ENCODE data around the gene USP17L22. TPM values are rescaled to one million over a fixed set of nuclear protein-coding genes. Genes with fewer than 3 reads are reported as not detected.
"Not testable (repeated sequence)": the region's sequence is repeated elsewhere in the genome, so short reads cannot be mapped to it uniquely, and the experiment has no call there.

USP17L22 gene
- total RNA-seq (2014; rRNA removed; shearing (Covaris generic)): 0.39 TPM in 1 of 2 replicates, not detected in the other

GRCh38 chr4:9267319-9267718 lies at the start of gene USP17L22:
Gene USP17L22, plus strand, starts transcription at chr4:9267619. Its CDS starts 0 bp downstream, at chr4:9267619.
- not testable (repeated sequence) for DNase-seq (ENCODE audit: low spot score)

- DNase-seq (ENCODE audit: low spot score): not testable (repeated sequence)
These were observed 47.6 kb upstream of the USP17L22 start, which contains the start of gene USP17L12 for GRCh38 chr4:9219852-9220251. Gene USP17L12, plus strand, starts transcription at chr4:9220152. Its CDS starts 0 bp downstream, at chr4:9220152.

GRCh38 chr4:9224596-9224995 lies 42.8 kb upstream of the USP17L22 start, which contains the start of gene USP17L13:
Gene USP17L13, plus strand, starts transcription at chr4:9224896. Its CDS starts 0 bp downstream, at chr4:9224896.
- DNase-seq (ENCODE audit: low spot score): not testable (repeated sequence)

- DNase-seq (ENCODE audit: low spot score): not testable (repeated sequence)
These were observed 37.2 kb upstream of the USP17L22 start for GRCh38 chr4:9230249-9230648.

GRCh38 chr4:9234085-9234484 lies 33.3 kb upstream of the USP17L22 start, which contains the start of gene USP17L15:
Gene USP17L15, plus strand, starts transcription at chr4:9234385. Its CDS starts 0 bp downstream, at chr4:9234385.
- not testable (repeated sequence) for DNase-seq (ENCODE audit: low spot score)

GRCh38 chr4:9238461-9238860 lies 29.0 kb upstream of the USP17L22 start:
- not testable (repeated sequence) for DNase-seq (ENCODE audit: low spot score)

- not testable (repeated sequence) for DNase-seq (ENCODE audit: low spot score)
These were observed 23.8 kb upstream of the USP17L22 start, which contains the start of gene USP17L17 for GRCh38 chr4:9243579-9243978. Gene USP17L17, plus strand, starts transcription at chr4:9243879. Its CDS starts 0 bp downstream, at chr4:9243879.

GRCh38 chr4:9247953-9248680 lies 19.3 kb upstream of the USP17L22 start, which contains the start of gene USP17L18:
Gene USP17L18, plus strand, starts transcription at chr4:9248630. Its CDS starts 0 bp downstream, at chr4:9248630.
- peak; percentile 0 for DNase-seq (ENCODE audit: low spot score)

GRCh38 chr4:9253078-9253477 lies 14.3 kb upstream of the USP17L22 start, which contains the start of gene USP17L19:
Gene USP17L19, plus strand, starts transcription at chr4:9253378. Its CDS starts 0 bp downstream, at chr4:9253378.
- not testable (repeated sequence) for DNase-seq (ENCODE audit: low spot score)

GRCh38 chr4:9257824-9258223 lies 9.6 kb upstream of the USP17L22 start, which contains the start of gene USP17L20:
Gene USP17L20, plus strand, starts transcription at chr4:9258124. Its CDS starts 0 bp downstream, at chr4:9258124.
- DNase-seq (ENCODE audit: low spot score): not testable (repeated sequence)

- not testable (repeated sequence) for DNase-seq (ENCODE audit: low spot score)
These were observed 4.8 kb upstream of the USP17L22 start, which contains the start of gene USP17L21 for GRCh38 chr4:9262572-9262971. Gene USP17L21, plus strand, starts transcription at chr4:9262872. Its CDS starts 0 bp downstream, at chr4:9262872.

GRCh38 chr4:9271719-9272118 lies 4.3 kb downstream of the USP17L22 start:
- not testable (repeated sequence) for DNase-seq (ENCODE audit: low spot score)

Other genes with a start within 250 kb of the USP17L22 start
- gene FAM90A26, start 97.2 kb upstream of the USP17L22 start, total RNA-seq (2014; rRNA removed; shearing (Covaris generic)): not detected in 2 replicates
- not detected in 2 replicates for gene USP17L10, start 57.0 kb upstream of the USP17L22 start, total RNA-seq (2014; rRNA removed; shearing (Covaris generic))
- not detected in 2 replicates for gene USP17L11, start 52.2 kb upstream of the USP17L22 start, total RNA-seq (2014; rRNA removed; shearing (Covaris generic))
- gene USP17L12, start 47.5 kb upstream of the USP17L22 start, total RNA-seq (2014; rRNA removed; shearing (Covaris generic)): not detected in 2 replicates
- gene USP17L13, start 42.7 kb upstream of the USP17L22 start, total RNA-seq (2014; rRNA removed; shearing (Covaris generic)): not detected in 2 replicates
- not detected in 2 replicates for gene USP17L15, start 33.2 kb upstream of the USP17L22 start, total RNA-seq (2014; rRNA removed; shearing (Covaris generic))
- gene USP17L17, start 23.7 kb upstream of the USP17L22 start, total RNA-seq (2014; rRNA removed; shearing (Covaris generic)): not detected in 2 replicates
- not detected in 2 replicates for gene USP17L18, start 19.0 kb upstream of the USP17L22 start, total RNA-seq (2014; rRNA removed; shearing (Covaris generic))
- gene USP17L19, start 14.2 kb upstream of the USP17L22 start, total RNA-seq (2014; rRNA removed; shearing (Covaris generic)): not detected in 2 replicates
- not detected in 2 replicates for gene USP17L20, start 9.5 kb upstream of the USP17L22 start, total RNA-seq (2014; rRNA removed; shearing (Covaris generic))
- gene USP17L21, start 4.7 kb upstream of the USP17L22 start, total RNA-seq (2014; rRNA removed; shearing (Covaris generic)): not detected in 2 replicates
- not detected in 2 replicates for gene USP17L24, start 57.5 kb downstream of the USP17L22 start, total RNA-seq (2014; rRNA removed; shearing (Covaris generic))
- gene USP17L25, start 62.3 kb downstream of the USP17L22 start, total RNA-seq (2014; rRNA removed; shearing (Covaris generic)): not detected in 2 replicates
- not detected in 2 replicates for gene USP17L26, start 67.0 kb downstream of the USP17L22 start, total RNA-seq (2014; rRNA removed; shearing (Covaris generic))
- gene USP17L5, start 71.8 kb downstream of the USP17L22 start, total RNA-seq (2014; rRNA removed; shearing (Covaris generic)): not detected in 2 replicates
- not detected in 2 replicates for gene USP17L27, start 76.5 kb downstream of the USP17L22 start, total RNA-seq (2014; rRNA removed; shearing (Covaris generic))
- not detected in 2 replicates for gene USP17L28, start 81.3 kb downstream of the USP17L22 start, total RNA-seq (2014; rRNA removed; shearing (Covaris generic))
- not detected in 2 replicates for gene USP17L29, start 86.0 kb downstream of the USP17L22 start, total RNA-seq (2014; rRNA removed; shearing (Covaris generic))
- gene USP17L30, start 95.5 kb downstream of the USP17L22 start, total RNA-seq (2014; rRNA removed; shearing (Covaris generic)): not detected in 2 replicates
- gene DEFB131A, start 176.8 kb downstream of the USP17L22 start, total RNA-seq (2014; rRNA removed; shearing (Covaris generic)): not detected in 2 replicates